ENCODE data around the gene SASH1.

Gene SASH1

GRCh38 chr6:148436466-148436865, 93.8 kb downstream of the SASH1 start:
- DNase-seq, result no peak

DNA sequence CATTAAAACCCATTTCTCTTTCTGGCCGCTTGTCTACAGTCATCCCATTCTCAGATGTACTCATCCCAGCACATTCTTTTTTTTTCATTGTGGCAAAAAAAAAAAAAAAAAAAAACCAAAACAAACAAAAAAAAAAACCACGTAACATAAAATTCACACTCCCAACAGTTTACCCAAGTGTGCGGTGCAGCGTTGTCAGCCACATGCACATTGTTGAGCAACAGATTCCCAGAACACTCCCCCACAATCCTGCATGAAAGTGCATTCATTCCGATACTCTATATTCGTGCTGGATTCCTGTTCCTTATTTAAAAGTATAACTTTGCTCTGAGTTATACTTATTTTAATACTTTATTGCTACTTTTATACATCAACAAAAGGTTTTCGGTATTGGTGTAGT, 96.0 kb downstream of the SASH1 start:
- no peak for DNase-seq

DNA sequence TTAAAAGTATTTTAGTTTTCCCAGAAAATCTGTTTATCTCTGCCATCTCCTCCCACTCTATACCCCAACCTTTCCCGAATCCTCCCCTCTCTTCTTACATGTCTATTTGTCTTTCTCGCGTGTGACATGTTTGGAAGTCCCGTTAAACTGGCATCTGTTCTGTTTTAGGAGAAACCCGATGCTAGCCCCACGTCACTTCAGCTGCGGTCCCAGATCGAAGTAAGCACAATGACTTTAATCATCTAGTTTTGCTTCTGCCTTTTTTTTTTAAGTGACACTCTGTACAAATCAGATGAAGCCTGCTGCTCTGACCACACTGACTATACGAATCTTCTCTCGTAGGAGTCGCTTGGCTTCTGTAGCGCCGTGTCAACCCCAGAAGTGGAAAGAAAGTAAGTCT, 97.4 kb downstream of the SASH1 start:
- no peak for DNase-seq

- DNase-seq, result no peak
These were observed 98.3 kb downstream of the SASH1 start for GRCh38 chr6:148440877-148441453.

GRCh38 chr6:148441454-148441911, 98.8 kb downstream of the SASH1 start:
- DNase-seq, result peak; percentile 15

DNA sequence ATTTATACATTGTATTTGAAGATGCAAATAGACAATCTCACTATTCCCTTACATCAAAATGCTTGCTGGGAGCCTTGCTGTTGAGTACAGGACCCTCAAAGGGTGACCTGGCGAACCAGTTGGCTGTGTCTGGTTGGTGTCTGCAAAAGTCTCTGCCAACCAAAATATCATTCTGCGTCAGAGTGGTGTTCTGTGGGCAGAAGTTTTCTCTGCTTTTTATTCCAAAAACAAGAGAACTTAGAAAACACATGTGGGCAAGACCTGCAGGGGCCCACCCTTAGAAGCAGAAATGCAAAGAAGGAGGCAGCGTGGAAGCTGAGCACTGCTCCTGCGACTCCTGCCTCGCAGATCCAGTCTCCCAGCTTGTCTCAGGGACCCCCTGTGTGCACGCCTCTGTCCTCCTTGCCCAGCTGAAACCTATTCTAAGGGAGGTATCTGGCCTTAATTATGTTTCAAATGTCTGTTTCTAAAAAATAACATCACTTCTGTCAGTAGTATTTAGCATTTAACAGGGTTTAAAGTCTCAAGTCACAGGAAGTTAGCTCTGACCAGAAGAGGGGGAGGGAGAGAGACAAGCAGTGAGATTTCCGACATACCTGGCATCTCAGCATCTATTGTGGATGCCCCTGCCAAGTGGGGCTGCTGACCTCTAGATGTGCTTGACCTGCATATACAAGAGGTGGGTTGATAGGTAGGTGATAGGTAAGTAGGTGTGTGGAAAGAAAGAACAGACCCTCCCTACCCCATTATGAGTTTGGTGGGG, 101.3 kb downstream of the SASH1 start:
- DNase-seq, result no peak

DNA sequence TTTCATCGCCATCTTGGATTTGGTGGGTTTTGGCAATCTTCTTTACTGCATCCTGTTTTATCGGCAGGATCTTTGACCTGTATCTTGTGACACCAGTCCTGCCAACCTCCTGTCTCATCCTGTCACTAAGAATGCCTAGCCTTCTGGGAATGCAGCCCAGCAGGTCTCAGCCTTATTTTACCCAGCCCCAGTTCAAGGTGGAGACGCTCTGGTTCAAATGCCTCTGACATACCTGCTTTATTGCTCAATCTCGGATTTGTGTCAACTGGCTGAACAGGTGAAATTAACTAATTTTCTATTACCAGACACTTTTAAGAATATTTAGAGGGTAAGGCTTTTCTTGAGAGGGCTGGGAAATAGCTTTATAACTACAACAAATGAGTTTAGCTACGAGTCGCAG, 102.5 kb downstream of the SASH1 start:
- no peak for DNase-seq

- DNase-seq, result no peak
These were observed 103.0 kb downstream of the SASH1 start for GRCh38 chr6:148445620-148446019.

- DNase-seq, result no peak
These were observed 104.0 kb downstream of the SASH1 start for GRCh38 chr6:148446681-148447080.

DNA sequence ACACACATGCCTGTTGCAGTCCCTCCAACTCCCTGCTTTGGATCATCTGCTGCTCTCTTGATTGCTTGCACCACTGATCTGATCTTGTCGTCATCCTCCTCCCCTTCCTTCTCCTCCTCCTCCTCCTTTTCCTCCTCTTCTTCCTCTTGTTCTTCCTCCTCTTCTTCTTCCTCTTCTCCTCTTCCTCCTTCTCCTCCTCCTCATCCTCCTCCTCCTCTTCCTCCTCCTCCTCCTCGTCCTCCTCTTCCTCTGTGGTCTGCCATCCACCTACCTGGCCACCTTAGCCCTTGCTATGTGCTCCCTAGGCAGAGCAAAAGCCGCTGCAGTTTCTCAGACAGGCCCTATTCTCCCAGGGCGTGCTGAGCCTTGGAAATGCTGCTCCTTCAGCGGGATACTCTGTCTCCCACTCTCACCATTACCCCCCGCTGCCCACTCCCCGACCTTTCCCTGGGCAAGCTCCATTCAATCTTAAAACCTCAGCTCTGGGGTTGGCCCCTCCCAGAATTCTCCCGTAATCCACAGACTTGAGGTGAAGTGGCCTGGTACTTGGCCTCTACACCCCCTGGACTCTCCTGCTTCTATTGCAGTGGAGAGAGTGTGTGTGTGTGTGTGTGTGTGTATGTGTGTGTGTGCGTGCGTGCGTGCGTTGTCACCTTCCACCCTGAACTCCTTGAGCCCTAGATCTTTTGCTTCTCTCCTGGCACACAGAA, 105.0 kb downstream of the SASH1 start:
- no peak for DNase-seq

DNA sequence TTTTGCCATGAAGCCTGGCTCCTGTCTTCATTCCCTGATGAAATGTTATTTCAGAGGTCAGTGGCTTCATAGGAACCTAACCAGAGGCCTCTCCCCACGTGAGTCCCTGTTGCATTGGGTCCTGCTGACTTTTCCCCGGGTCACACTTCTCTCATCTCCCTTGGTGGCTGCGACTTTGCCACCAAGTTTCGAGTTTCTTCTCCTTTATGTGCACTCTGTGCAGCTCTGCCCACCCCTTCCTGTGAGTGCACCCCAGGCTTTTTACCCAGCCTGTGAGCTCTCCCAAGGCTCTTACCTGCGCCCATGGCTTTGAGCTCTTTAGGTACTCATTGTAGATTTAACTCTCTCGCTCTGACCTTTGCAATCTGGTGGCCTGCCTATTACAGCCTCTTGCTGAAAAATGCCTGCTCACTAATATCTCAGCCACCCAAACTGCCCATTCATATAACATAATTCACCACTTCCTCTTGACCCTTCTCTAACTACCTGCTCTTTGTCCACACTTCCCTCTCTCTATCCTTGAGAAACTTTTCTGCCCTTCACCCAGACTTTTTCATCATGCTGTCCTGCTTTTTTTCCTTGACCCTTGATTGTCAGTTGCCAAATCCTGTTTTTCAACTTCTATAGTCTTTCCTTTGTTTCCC, 105.9 kb downstream of the SASH1 start:
- no peak for DNase-seq

DNA sequence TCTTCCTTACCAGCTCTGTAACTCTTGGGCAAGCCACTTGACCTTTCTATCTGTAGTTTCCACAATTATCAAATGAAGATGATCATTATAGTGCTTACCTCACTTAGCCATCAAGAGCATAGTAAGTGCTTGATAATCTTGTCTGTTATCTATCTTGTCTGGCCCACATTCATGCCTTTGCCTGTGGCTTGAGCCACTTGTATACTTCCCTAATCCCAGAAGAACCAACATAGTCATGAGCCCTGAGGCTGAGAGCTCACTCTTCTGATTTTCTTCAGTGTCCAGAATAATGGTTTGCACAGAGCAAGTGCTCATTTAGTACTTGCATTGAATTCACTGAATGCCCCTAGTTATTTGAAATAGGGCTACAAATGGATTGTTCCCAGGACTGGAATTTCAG, 108.2 kb downstream of the SASH1 start:
- no peak for DNase-seq

DNA sequence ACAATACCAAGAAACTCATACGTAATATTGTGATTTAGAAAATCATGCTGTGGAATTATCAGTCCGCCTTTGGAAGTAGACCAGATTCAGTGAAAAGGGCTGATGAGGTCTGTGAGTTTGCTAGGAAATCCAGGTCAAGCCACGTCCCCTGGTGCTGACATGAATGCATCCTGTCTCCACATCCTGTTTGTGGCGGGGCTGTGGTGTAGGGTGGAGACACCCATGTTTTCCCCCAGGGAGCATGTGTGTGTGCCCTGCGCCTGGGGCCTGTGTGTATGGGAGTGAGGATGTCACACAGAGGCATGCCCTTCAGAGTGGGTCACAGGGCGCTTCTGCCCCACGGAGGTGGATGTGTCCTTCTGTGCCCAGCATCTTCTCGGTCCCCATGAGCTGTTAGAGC, 109.1 kb downstream of the SASH1 start:
- DNase-seq, result peak; percentile 11

DNA sequence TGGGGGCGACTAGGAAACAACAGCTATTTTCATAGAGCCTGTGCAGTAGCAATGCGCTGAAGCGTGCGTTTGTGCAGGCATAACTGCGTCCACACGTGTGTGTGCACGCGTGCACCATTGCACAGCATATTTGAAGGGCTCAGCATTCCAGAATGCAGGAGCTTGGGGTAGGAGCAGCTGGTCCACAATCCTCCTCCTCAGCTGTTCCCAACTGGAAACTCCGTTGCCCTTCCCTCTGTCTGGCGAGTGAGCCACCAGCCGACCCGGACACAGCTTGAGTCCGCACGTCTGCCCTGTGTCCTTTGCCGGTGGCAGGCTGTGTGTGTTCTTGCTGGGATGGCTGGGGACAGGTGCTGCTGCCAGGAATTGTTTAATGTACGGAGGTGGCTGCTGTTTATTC, 110.2 kb downstream of the SASH1 start:
- no peak for DNase-seq

- DNase-seq, result no peak
These were observed 111.3 kb downstream of the SASH1 start for GRCh38 chr6:148453906-148454305.

DNA sequence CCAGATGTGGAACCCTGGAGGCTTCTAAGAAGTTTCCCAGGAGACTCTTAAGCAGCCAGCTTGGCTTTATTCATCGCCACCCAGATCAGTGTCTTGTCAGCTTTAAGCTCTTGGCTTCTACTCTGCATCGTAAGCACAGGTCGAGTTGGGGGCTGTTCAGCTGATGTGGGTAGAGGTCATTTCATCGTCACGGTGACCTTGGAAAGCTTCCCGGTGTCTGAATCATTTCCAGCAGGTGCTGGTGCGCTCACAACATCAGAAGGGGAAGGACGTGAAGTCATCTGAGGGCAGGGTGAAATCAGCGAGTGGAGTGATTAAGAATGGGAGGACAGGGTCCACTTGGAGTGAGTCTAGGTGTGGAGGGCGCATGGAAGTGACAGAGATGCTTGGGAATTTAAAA, 112.6 kb downstream of the SASH1 start:
- DNase-seq, result no peak

DNA sequence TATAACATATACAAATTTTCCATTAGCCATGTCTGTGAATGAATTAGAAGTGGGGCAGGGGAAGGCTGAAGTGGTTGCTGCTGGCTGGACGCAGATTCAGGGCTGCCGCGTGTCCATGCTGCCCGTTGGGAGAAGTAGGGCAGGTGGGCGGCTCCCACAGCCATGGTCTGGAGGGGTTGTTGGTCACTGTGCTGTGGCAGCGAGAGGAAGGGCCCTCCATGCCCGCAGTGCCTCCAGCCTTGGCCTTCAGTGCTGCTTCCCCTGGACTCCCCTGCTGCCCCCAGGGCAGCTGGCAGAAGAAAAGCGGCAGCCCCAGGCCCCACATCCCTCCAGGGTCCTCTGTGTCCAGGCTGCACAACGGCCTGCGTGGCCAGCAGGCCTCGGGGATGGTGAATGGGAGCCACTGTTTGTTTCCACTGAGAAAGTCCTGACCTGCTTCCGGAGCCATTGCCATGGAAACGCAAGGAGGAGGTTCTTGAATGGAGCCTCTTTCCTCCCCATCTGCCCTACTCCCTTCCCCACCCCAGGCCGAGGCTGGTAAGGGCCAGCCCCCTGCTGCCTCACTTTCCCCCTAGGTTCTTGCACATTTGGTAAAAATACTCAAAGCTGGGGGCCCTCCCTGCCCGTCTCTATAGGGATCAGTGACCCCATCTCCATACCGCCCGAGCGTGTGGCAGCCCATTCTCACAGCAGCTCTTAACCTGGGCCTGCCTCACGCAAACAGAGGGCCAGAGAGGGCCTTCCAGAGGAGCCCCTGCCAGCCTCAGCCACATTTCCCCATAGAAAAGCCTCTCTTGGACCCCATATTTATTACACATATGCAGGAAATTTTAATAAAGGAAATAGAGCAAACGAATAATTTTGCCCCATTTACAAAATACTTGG, 113.3 kb downstream of the SASH1 start:
- no peak for DNase-seq

GRCh38 chr6:148457137-148457842, 114.7 kb downstream of the SASH1 start:
- DNase-seq, result no peak

GRCh38 chr6:148457843-148458159, 115.2 kb downstream of the SASH1 start:
- DNase-seq, result no peak

GRCh38 chr6:148459238-148459637, 116.6 kb downstream of the SASH1 start:
- no peak for DNase-seq

DNA sequence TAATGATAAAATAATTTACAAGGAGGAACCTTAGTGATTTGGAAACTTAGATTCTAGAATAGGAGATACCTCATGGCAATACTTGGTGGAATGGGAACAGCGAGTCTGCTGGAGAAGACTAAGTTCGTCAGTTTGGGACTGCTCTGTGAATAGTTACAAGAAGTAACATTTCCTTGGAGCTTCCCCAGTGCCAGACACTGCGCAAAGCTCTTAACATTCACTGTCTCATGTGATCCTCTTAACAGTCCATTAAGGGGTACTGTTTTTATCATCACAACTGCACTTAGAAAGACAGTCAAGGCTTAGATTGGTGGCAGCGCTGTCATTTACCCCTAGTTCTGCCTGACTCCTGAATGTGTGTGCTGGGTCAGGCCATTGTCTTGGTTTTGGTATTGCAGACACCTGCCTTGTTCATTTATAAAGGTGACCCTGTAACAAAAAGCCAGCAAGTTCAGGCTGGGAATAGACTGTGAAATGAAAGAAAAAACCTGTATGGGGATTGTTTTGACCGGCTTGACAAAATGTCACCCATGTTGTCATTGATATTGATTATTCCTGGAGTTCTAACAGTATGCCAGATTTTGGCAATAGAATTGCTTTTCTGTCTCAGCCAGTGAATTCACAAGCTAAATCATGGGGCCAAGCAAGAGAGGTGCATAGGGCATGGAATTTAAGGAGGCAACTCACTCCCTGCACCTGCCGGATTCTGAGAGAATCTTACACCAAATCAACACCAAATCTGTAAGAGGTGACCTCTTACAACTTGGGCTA, 118.4 kb downstream of the SASH1 start:
- no peak for DNase-seq
